Endodermal cell (in vitro differentiated cells): ENCODE measurements around the gene ACTRT2. TPM values are rescaled to one million over a fixed set of nuclear protein-coding genes. Genes with fewer than 3 reads are reported as not detected.
A peak's percentile ranks its signal among the peaks of the same experiment; 100 is the strongest.

Experiments
- DNase-seq: peaks from one replicate; pipeline ENCODE4 v3.0.0-alpha.2; 2017
- H3K27ac ChIP-seq: 2 replicates; pipeline ENCODE4 v1.5.1; 2013; ENCODE audit warnings: mild to moderate bottlenecking, low read depth, low read length, moderate library complexity
- H3K27me3 ChIP-seq: 2 replicates; pipeline ENCODE4 v1.6.1; 2013; ENCODE audit warnings: mild to moderate bottlenecking, low read length, moderate library complexity; ENCODE audit not compliant: insufficient read depth, control insufficient read depth, poor library complexity, severe bottlenecking
- H3K36me3 ChIP-seq: 2 replicates; pipeline ENCODE4 v1.7.0; 2013; ENCODE audit warnings: mild to moderate bottlenecking, low read length, moderate library complexity; ENCODE audit not compliant: control insufficient read depth, insufficient read depth
- H3K4me1 ChIP-seq: one replicate; pipeline ENCODE4 v1.7.0; 2013; ENCODE audit warnings: low read length; ENCODE audit not compliant: control insufficient read depth, insufficient read depth
- H3K4me3 ChIP-seq: 2 replicates; pipeline ENCODE4 v1.5.1; 2013; ENCODE audit warnings: mild to moderate bottlenecking, low read length, moderate library complexity
- H3K9ac ChIP-seq: 2 replicates; pipeline ENCODE4 v1.6.1; 2013; ENCODE audit warnings: mild to moderate bottlenecking, low read length, moderate library complexity; ENCODE audit not compliant: poor library complexity, severe bottlenecking; ENCODE audit errors: extremely low read depth
- H3K9me3 ChIP-seq: 2 replicates; pipeline ENCODE4 v1.6.1; 2013; ENCODE audit warnings: mild to moderate bottlenecking, low read length, moderate library complexity; ENCODE audit not compliant: control insufficient read depth
- H3K27ac Mint-ChIP-seq: 2 replicates; pipeline ENCODE4 v1.8.0; 2020; ENCODE audit warnings: mixed read lengths
- H3K27me3 Mint-ChIP-seq: 2 replicates; pipeline ENCODE4 v1.8.0; 2021; ENCODE audit warnings: mild to moderate bottlenecking, mixed read lengths; ENCODE audit not compliant: insufficient read depth
- H3K36me3 Mint-ChIP-seq: 2 replicates; pipeline ENCODE4 v1.8.0; 2020; ENCODE audit warnings: low read depth, mixed read lengths
- H3K4me1 Mint-ChIP-seq: 2 replicates; pipeline ENCODE4 v1.8.0; 2020; ENCODE audit warnings: mixed read lengths
- H3K4me3 Mint-ChIP-seq: 2 replicates; pipeline ENCODE4 v1.8.0; 2020; ENCODE audit warnings: mild to moderate bottlenecking, moderate library complexity, mixed read lengths
- H3K9me3 Mint-ChIP-seq: 2 replicates; pipeline ENCODE4 v1.8.0; 2020; ENCODE audit warnings: mild to moderate bottlenecking, mixed read lengths
- CTCF ChIP-seq: fragments of 200-600 bp; sonication (generic); conservative IDR thresholded peaks from 2 replicates; pipeline ENCODE4 v1.5.0; 2021; ENCODE audit warnings: antibody characterized with exemption, mild to moderate bottlenecking
- WGBS, 2 experiments: methylation state at CpG; one replicate each; pipeline versions ENCODE4 v1.1.5 to v1.1.7; 2013; ENCODE audit warnings: missing lambda C conversion rate in 2 of 2, mixed read lengths in 1 of 2; ENCODE audit not compliant: insufficient coverage in 1 of 2, insufficient read length in 1 of 2; 5-methylcytosine and 5-hydroxymethylcytosine counted together
- total RNA-seq, 2 donors: library from RNA; stranded (reverse); fragmentation: NEBNext Ultra II Directional in 1 of 2; extraction: Animal tissue kit (Norgen Biotek cat#: 25700) in 1 of 2; gene quantifications; 2 replicates in 1 of 2; 3 replicates in 1 of 2; pipeline ENCODE4 v1.2.1, GENCODE V29; 2021

The ACTRT2 gene
- total RNA-seq, 2 donors from 2014 or later = not detected

GRCh38 chr1:3028531-3029282 lies 7.4 kb downstream of the ACTRT2 start:
- TF ChIP-seq CTCF = no peak
- WGBS, 2 experiments = 87 to 90% methylated on average over 14 to 32 of the region's 32 CpGs

GRCh38 chr1:3029481-3029961 lies 8.3 kb downstream of the ACTRT2 start:
- Histone ChIP-seq H3K9me3 (peaks cover 22% of the 10 kb centered on the region), H3K36me3 (no peaks in the 10 kb centered on the region), H3K27ac (no peak overlapping the region), H3K9ac (no peak overlapping the region), H3K4me1 (no peaks in the 10 kb centered on the region), H3K4me3 (no peak overlapping the region), H3K27me3 (no peaks in the 10 kb centered on the region)
- H3K9me3 Mint-ChIP-seq = peaks cover 50% of the 10 kb centered on the region
- no peaks in the 10 kb centered on the region for H3K36me3 Mint-ChIP-seq
- no peak overlapping the region for H3K27ac Mint-ChIP-seq
- no peak for TF ChIP-seq CTCF
- H3K4me3 Mint-ChIP-seq = no peak overlapping the region
- H3K27me3 Mint-ChIP-seq = no peaks in the 10 kb centered on the region
- peak; percentile 23 for DNase-seq
- 83 to 97% methylated on average over 7 to 11 of the region's 11 CpGs for WGBS, 2 experiments
- no peaks in the 10 kb centered on the region for H3K4me1 Mint-ChIP-seq

More at GRCh38 chr1:3028531-3029282, 7.4 kb downstream of the ACTRT2 start:
- H3K4me1 ChIP-seq = no peaks in the 10 kb centered on the region
- peak; percentile 29 for DNase-seq
- no peaks in the 10 kb centered on the region for H3K36me3 Mint-ChIP-seq
- H3K27ac ChIP-seq = no peak overlapping the region
- H3K9me3 ChIP-seq = peaks cover 17% of the 10 kb centered on the region
- no peaks in the 10 kb centered on the region for H3K36me3 ChIP-seq
- H3K4me3 ChIP-seq = no peak overlapping the region
- H3K4me1 Mint-ChIP-seq = no peaks in the 10 kb centered on the region
- H3K27ac Mint-ChIP-seq = no peak overlapping the region
- peaks cover 51% of the 10 kb centered on the region for H3K9me3 Mint-ChIP-seq
- no peak overlapping the region for H3K4me3 Mint-ChIP-seq
- no peak overlapping the region for H3K9ac ChIP-seq
- no peaks in the 10 kb centered on the region for H3K27me3 ChIP-seq
- no peaks in the 10 kb centered on the region for H3K27me3 Mint-ChIP-seq

- H3K4me1 ChIP-seq = no peaks in the 10 kb centered on the region
- Mint-ChIP-seq H3K4me3 (no peak overlapping the region), H3K9me3 (peaks cover 53% of the 10 kb centered on the region), H3K36me3 (no peaks in the 10 kb centered on the region), H3K27ac (no peak overlapping the region), H3K27me3 (no peaks in the 10 kb centered on the region), H3K4me1 (no peaks in the 10 kb centered on the region)
- peaks cover 21% of the 10 kb centered on the region for H3K9me3 ChIP-seq
- no peaks in the 10 kb centered on the region for H3K27me3 ChIP-seq
- no peaks in the 10 kb centered on the region for H3K36me3 ChIP-seq
- no peak overlapping the region for H3K4me3 ChIP-seq
- no peak overlapping the region for H3K27ac ChIP-seq
- 89 to 95% methylated on average over 20 to 32 of the region's 32 CpGs for WGBS, 2 experiments
- no peak overlapping the region for H3K9ac ChIP-seq
- DNase-seq = peak; percentile 27
- no peak for TF ChIP-seq CTCF
Observed at GRCh38 chr1:3029991-3030662, 8.9 kb downstream of the ACTRT2 start.
